Activated naive CD4-positive, alpha-beta T cell treated with anti-CD3 and anti-CD28 coated beads for 36 hours (primary cell): Measurements from ENCODE around the gene ST6GALNAC3. TPM values are rescaled to one million over a fixed set of nuclear protein-coding genes. Genes with fewer than 3 reads are reported as not detected.

Experiments
- CTCF ChIA-PET: fragments of 350-600 bp; sonication (Branson Sonifier 250); formaldehyde crosslinking; loops from one replicate; lab custom pipeline; 2021; ENCODE audit warnings: antibody characterized with exemption; lab: Charles Lee
- DNase-seq: peaks from one replicate; pipeline ENCODE4 v3.0.0-alpha.2; 2020
- H3K27ac Mint-ChIP-seq: one replicate; pipeline ENCODE4 v1.8.0; 2021; ENCODE audit warnings: mild to moderate bottlenecking, mixed read lengths
- H3K27me3 Mint-ChIP-seq: one replicate; pipeline ENCODE4 v1.8.0; 2021; ENCODE audit warnings: low read depth, mixed read lengths
- H3K36me3 Mint-ChIP-seq: one replicate; pipeline ENCODE4 v1.8.0; 2021; ENCODE audit warnings: low read depth, mixed read lengths
- H3K4me1 Mint-ChIP-seq: one replicate; pipeline ENCODE4 v1.8.0; 2021; ENCODE audit warnings: low read depth, mixed read lengths
- H3K4me3 Mint-ChIP-seq: one replicate; pipeline ENCODE4 v1.8.0; 2021; ENCODE audit warnings: mild to moderate bottlenecking, moderate library complexity, mixed read lengths
- H3K9me3 Mint-ChIP-seq: one replicate; pipeline ENCODE4 v1.8.0; 2021; ENCODE audit warnings: mixed read lengths
- intact Hi-C: fragments of 100-400 bp; cut with micrococcal nuclease; formaldehyde crosslinking; loops from one replicate; pipeline ENCODE4 v1.15.1; 2023
- total RNA-seq, 2 experiments: library from RNA; stranded (reverse); gene quantifications; one replicate each; pipeline ENCODE4 v1.2.3, GENCODE V29; 2021

The ST6GALNAC3 gene
- total RNA-seq, 2 experiments from 2014 or later = 2.5 to 2.8 TPM

GRCh38 chr1:76496871-76497270, 422.3 kb downstream of the ST6GALNAC3 start:
- CTCF ChIA-PET = no interaction called here
- H3K27ac Mint-ChIP-seq = no peak overlapping the region
- intact Hi-C loops = loop anchor here (10.0 kb wide), 1 partner anchor 242 kb away; no protein-coding TSS in a partner anchor

GRCh38 chr1:76500116-76500515, 425.6 kb downstream of the ST6GALNAC3 start:
- Mint-ChIP-seq H3K9me3 (no peaks in the 10 kb centered on the region), H3K27ac (no peak overlapping the region), H3K27me3 (no peaks in the 10 kb centered on the region), H3K4me3 (no peak overlapping the region), H3K4me1 (peaks cover 16% of the 10 kb centered on the region), H3K36me3 (no peaks in the 10 kb centered on the region)
- CTCF ChIA-PET = no interaction called here
- intact Hi-C loops = loop anchor here (5.0 kb wide), 1 partner anchor 348 kb away; no protein-coding TSS in a partner anchor
- no peak for DNase-seq

More at GRCh38 chr1:76496871-76497270, 422.3 kb downstream of the ST6GALNAC3 start:
- Mint-ChIP-seq H3K27me3 (no peaks in the 10 kb centered on the region), H3K36me3 (no peaks in the 10 kb centered on the region), H3K4me3 (no peak overlapping the region), H3K4me1 (peaks cover 27% of the 10 kb centered on the region), H3K9me3 (no peaks in the 10 kb centered on the region)
- DNase-seq = no peak

- no peak for DNase-seq
- Mint-ChIP-seq H3K4me3 (peak overlapping the region; percentile 28), H3K36me3 (no peaks in the 10 kb centered on the region), H3K4me1 (peaks cover 16% of the 10 kb centered on the region), H3K27me3 (no peaks in the 10 kb centered on the region), H3K27ac (no peak overlapping the region), H3K9me3 (no peaks in the 10 kb centered on the region)
- intact Hi-C loops = loop anchor here (5.0 kb wide), 1 partner anchor 349 kb away; no protein-coding TSS in a partner anchor
- CTCF ChIA-PET = no interaction called here
Observed at GRCh38 chr1:76501136-76501535, 426.6 kb downstream of the ST6GALNAC3 start.

GRCh38 chr1:76501586-76502219, 427.2 kb downstream of the ST6GALNAC3 start:
- intact Hi-C loops = loop anchor here (2.0 to 5.0 kb wide), 2 partner anchors 171 to 349 kb away; no protein-coding TSS in a partner anchor

GRCh38 chr1:76503100-76503499, 428.6 kb downstream of the ST6GALNAC3 start:
- DNase-seq = no peak
- Mint-ChIP-seq H3K4me1 (peaks cover 14% of the 10 kb centered on the region), H3K9me3 (no peaks in the 10 kb centered on the region), H3K27me3 (no peaks in the 10 kb centered on the region), H3K36me3 (no peaks in the 10 kb centered on the region), H3K4me3 (no peak overlapping the region), H3K27ac (no peak overlapping the region)
- intact Hi-C loops = loop anchor here (2.0 to 5.0 kb wide), 2 partner anchors 172 to 351 kb away; no protein-coding TSS in a partner anchor
- CTCF ChIA-PET = no interaction called here

More at GRCh38 chr1:76501586-76502219, 427.2 kb downstream of the ST6GALNAC3 start:
- H3K36me3 Mint-ChIP-seq = no peaks in the 10 kb centered on the region
- peaks cover 16% of the 10 kb centered on the region for H3K4me1 Mint-ChIP-seq
- H3K27me3 Mint-ChIP-seq = no peaks in the 10 kb centered on the region
- H3K4me3 Mint-ChIP-seq = peak overlapping the region; percentile 32
- CTCF ChIA-PET = no interaction called here
- no peak overlapping the region for H3K27ac Mint-ChIP-seq
- no peaks in the 10 kb centered on the region for H3K9me3 Mint-ChIP-seq
- peak; percentile 11 for DNase-seq

- intact Hi-C loops = loop anchor here (2.0 to 5.0 kb wide), 2 partner anchors 173 to 351 kb away; no protein-coding TSS in a partner anchor
- H3K27ac Mint-ChIP-seq = no peak overlapping the region
- CTCF ChIA-PET = no interaction called here
- H3K36me3 Mint-ChIP-seq = no peaks in the 10 kb centered on the region
- H3K4me3 Mint-ChIP-seq = no peak overlapping the region
- H3K4me1 Mint-ChIP-seq = peaks cover 14% of the 10 kb centered on the region
- H3K27me3 Mint-ChIP-seq = no peaks in the 10 kb centered on the region
- no peaks in the 10 kb centered on the region for H3K9me3 Mint-ChIP-seq
- no peak for DNase-seq
Observed at GRCh38 chr1:76503736-76504135, 429.2 kb downstream of the ST6GALNAC3 start.

GRCh38 chr1:76507376-76507775, 432.8 kb downstream of the ST6GALNAC3 start:
- H3K27ac Mint-ChIP-seq = no peak overlapping the region
- H3K4me1 Mint-ChIP-seq = peaks cover 18% of the 10 kb centered on the region
- no peak for DNase-seq
- CTCF ChIA-PET = no interaction called here
- no peak overlapping the region for H3K4me3 Mint-ChIP-seq
- intact Hi-C loops = no loop called here
- no peaks in the 10 kb centered on the region for H3K27me3 Mint-ChIP-seq
- H3K36me3 Mint-ChIP-seq = no peaks in the 10 kb centered on the region
- H3K9me3 Mint-ChIP-seq = no peaks in the 10 kb centered on the region

GRCh38 chr1:76508871-76509270, 434.3 kb downstream of the ST6GALNAC3 start:
- Mint-ChIP-seq H3K9me3 (no peaks in the 10 kb centered on the region), H3K27me3 (no peaks in the 10 kb centered on the region), H3K4me3 (no peak overlapping the region), H3K27ac (no peak overlapping the region), H3K36me3 (no peaks in the 10 kb centered on the region), H3K4me1 (peaks cover 18% of the 10 kb centered on the region)
- DNase-seq = no peak
- CTCF ChIA-PET = no interaction called here
- intact Hi-C loops = no loop called here

- peak; percentile 40 for DNase-seq
- intact Hi-C loops = no loop called here
- CTCF ChIA-PET = no interaction called here
- Mint-ChIP-seq H3K27me3 (no peaks in the 10 kb centered on the region), H3K4me3 (no peak overlapping the region), H3K27ac (no peak overlapping the region), H3K9me3 (no peaks in the 10 kb centered on the region), H3K4me1 (peaks cover 18% of the 10 kb centered on the region), H3K36me3 (no peaks in the 10 kb centered on the region)
Observed at GRCh38 chr1:76510672-76511557, 436.4 kb downstream of the ST6GALNAC3 start.

- H3K4me3 Mint-ChIP-seq = no peak overlapping the region
- peaks cover 18% of the 10 kb centered on the region for H3K4me1 Mint-ChIP-seq
- intact Hi-C loops = no loop called here
- H3K9me3 Mint-ChIP-seq = no peaks in the 10 kb centered on the region
- CTCF ChIA-PET = no interaction called here
- H3K27me3 Mint-ChIP-seq = no peaks in the 10 kb centered on the region
- DNase-seq = no peak
- H3K27ac Mint-ChIP-seq = no peak overlapping the region
- no peaks in the 10 kb centered on the region for H3K36me3 Mint-ChIP-seq
Observed at GRCh38 chr1:76511558-76512179, 437.1 kb downstream of the ST6GALNAC3 start.

- Mint-ChIP-seq H3K27ac (no peak overlapping the region), H3K4me3 (no peak overlapping the region), H3K9me3 (no peaks in the 10 kb centered on the region), H3K36me3 (no peaks in the 10 kb centered on the region), H3K27me3 (no peaks in the 10 kb centered on the region), H3K4me1 (no peaks in the 10 kb centered on the region)
- intact Hi-C loops = no loop called here
- CTCF ChIA-PET = interaction anchor here (0.6 kb wide), 1 partner anchor 111 kb away, joined by 3 read pairs; no protein-coding TSS in a partner anchor
- DNase-seq = no peak
Observed at GRCh38 chr1:76530953-76531352, 456.4 kb downstream of the ST6GALNAC3 start.

- intact Hi-C loops = no loop called here
- DNase-seq = no peak
- H3K4me3 Mint-ChIP-seq = no peak overlapping the region
- H3K9me3 Mint-ChIP-seq = peaks cover 4% of the 10 kb centered on the region
- no peaks in the 10 kb centered on the region for H3K27me3 Mint-ChIP-seq
- CTCF ChIA-PET = no interaction called here
- no peaks in the 10 kb centered on the region for H3K36me3 Mint-ChIP-seq
- no peak overlapping the region for H3K27ac Mint-ChIP-seq
- H3K4me1 Mint-ChIP-seq = no peaks in the 10 kb centered on the region
Observed at GRCh38 chr1:76541618-76542017, 467.1 kb downstream of the ST6GALNAC3 start.
